ENCODE results near the gene PPP2R2B.

PPP2R2B gene

GRCh38 chr5:146878476-146879172 is at the start of gene PPP2R2B:
PPP2R2B (minus strand) TSS chr5:146878757.
- DNase-seq (ENCODE audit: low read depth, low spot score), result peak; percentile 51
- TF ChIP-seq CTCF (IDR thresholded peaks at IDR 0.05; ENCODE audit: low read depth, low read length), result no peak
- in situ Hi-C loops (cut with HindIII; ENCODE audit: low sequenced_read_pairs), result no loop called here
- peak within 1 kb of the TSS; percentile 59 for H3K4me3 ChIP-seq (ENCODE audit: low read depth, low read length)

- no peak for DNase-seq (ENCODE audit: low read depth, low spot score)
- in situ Hi-C loops (cut with HindIII; ENCODE audit: low sequenced_read_pairs), result no loop called here
- H3K4me3 ChIP-seq (ENCODE audit: low read depth, low read length), result no peak overlapping the region
- TF ChIP-seq CTCF (IDR thresholded peaks at IDR 0.05; ENCODE audit: low read depth, low read length), result no peak
These were observed 45.6 kb upstream of the PPP2R2B start for GRCh38 chr5:146924132-146924531.

GRCh38 chr5:146921225-146921624 is 42.7 kb upstream of the PPP2R2B start:
- DNase-seq (ENCODE audit: low read depth, low spot score), result no peak
- in situ Hi-C loops (cut with HindIII; ENCODE audit: low sequenced_read_pairs), result no loop called here
- no peak for TF ChIP-seq CTCF (IDR thresholded peaks at IDR 0.05; ENCODE audit: low read depth, low read length)
- no peak overlapping the region for H3K4me3 ChIP-seq (ENCODE audit: low read depth, low read length)

GRCh38 chr5:146920351-146920881 is 41.9 kb upstream of the PPP2R2B start:
- in situ Hi-C loops (cut with HindIII; ENCODE audit: low sequenced_read_pairs), result no loop called here
- H3K4me3 ChIP-seq (ENCODE audit: low read depth, low read length), result no peak overlapping the region
- no peak for TF ChIP-seq CTCF (IDR thresholded peaks at IDR 0.05; ENCODE audit: low read depth, low read length)
- no peak for DNase-seq (ENCODE audit: low read depth, low spot score)

- H3K4me3 ChIP-seq (ENCODE audit: low read depth, low read length), result no peak overlapping the region
- in situ Hi-C loops (cut with HindIII; ENCODE audit: low sequenced_read_pairs), result no loop called here
- DNase-seq (ENCODE audit: low read depth, low spot score), result no peak
- TF ChIP-seq CTCF (IDR thresholded peaks at IDR 0.05; ENCODE audit: low read depth, low read length), result no peak
These were observed 40.7 kb upstream of the PPP2R2B start for GRCh38 chr5:146919304-146919703.

GRCh38 chr5:146917931-146918330 is 39.4 kb upstream of the PPP2R2B start:
- in situ Hi-C loops (cut with HindIII; ENCODE audit: low sequenced_read_pairs), result no loop called here
- no peak for DNase-seq (ENCODE audit: low read depth, low spot score)
- TF ChIP-seq CTCF (IDR thresholded peaks at IDR 0.05; ENCODE audit: low read depth, low read length), result no peak
- H3K4me3 ChIP-seq (ENCODE audit: low read depth, low read length), result no peak overlapping the region
